CD4-positive, alpha-beta T cell treated with Interleukin-12 subunit alpha and Interleukin-12 subunit beta, for 1 hour (primary cell): ENCODE data around the gene C14orf180.

Experiments used
- DNase-seq: peaks from one replicate; pipeline ENCODE4 v3.0.0-alpha.2; 2020

C14orf180 gene

GRCh38 chr14:104550861-104551728 is 28.5 kb upstream of the C14orf180 start:
- DNase-seq = no peak

GRCh38 chr14:104551851-104552737 is 27.5 kb upstream of the C14orf180 start:
- no peak for DNase-seq

- no peak for DNase-seq
Observed at GRCh38 chr14:104552738-104553125, 26.8 kb upstream of the C14orf180 start.

GRCh38 chr14:104553166-104554087 is 26.1 kb upstream of the C14orf180 start:
- DNase-seq = no peak

GRCh38 chr14:104554088-104554607 is 25.4 kb upstream of the C14orf180 start:
- DNase-seq = no peak

GRCh38 chr14:104554608-104555429 is 24.7 kb upstream of the C14orf180 start:
- DNase-seq = no peak

- no peak for DNase-seq
Observed at GRCh38 chr14:104555430-104556255, 23.9 kb upstream of the C14orf180 start.

GRCh38 chr14:104556256-104557021 is 23.1 kb upstream of the C14orf180 start:
- DNase-seq = no peak

- no peak for DNase-seq
Observed at GRCh38 chr14:104557086-104557485, 22.5 kb upstream of the C14orf180 start.

- no peak for DNase-seq
Observed at GRCh38 chr14:104557766-104558165, 21.8 kb upstream of the C14orf180 start.

- no peak for DNase-seq
Observed at GRCh38 chr14:104558231-104559027, 21.1 kb upstream of the C14orf180 start.

- no peak for DNase-seq
Observed at GRCh38 chr14:104559028-104559803, 20.3 kb upstream of the C14orf180 start.

- DNase-seq = no peak
Observed at GRCh38 chr14:104559804-104560585, 19.6 kb upstream of the C14orf180 start.

GRCh38 chr14:104560586-104560945 is 19.0 kb upstream of the C14orf180 start:
- no peak for DNase-seq

GRCh38 chr14:104561124-104561557 is 18.4 kb upstream of the C14orf180 start:
- no peak for DNase-seq

GRCh38 chr14:104561632-104562495 is 17.7 kb upstream of the C14orf180 start:
- no peak for DNase-seq
